Panc1 (cell line): Measurements from ENCODE around the gene RABGAP1L. TPM values are rescaled to one million over a fixed set of nuclear protein-coding genes. Genes with fewer than 3 reads are reported as not detected.

Experiments used
- ATAC-seq: fragments of 200-7000 bp; cut with Tn5 transposase; 2 replicates; pipeline ENCODE4 v1.9.1; 2020; ENCODE audit warnings: mild to moderate bottlenecking, moderate library complexity
- BruUV-seq: library from RNA; stranded (reverse); fragments of 400-500 nt; replicated peaks from 2 replicates; lab custom pipeline; 2021; lab: Mats Ljungman, UMichigan
- CTCF ChIA-PET: fragments of 300-600 bp; sonication (Branson Sonifier 250); formaldehyde crosslinking; loops from one replicate; lab custom pipeline; 2022; ENCODE audit warnings: antibody characterized with exemption; lab: Charles Lee
- POLR2A ChIA-PET: fragments of 300-600 bp; sonication (Branson Sonifier 250); formaldehyde crosslinking; loops from one replicate; lab custom pipeline; 2022; ENCODE audit warnings: antibody characterized with exemption; lab: Charles Lee
- DNase-seq: peaks from one replicate; pipeline ENCODE4 v3.0.0-alpha.2; 2010; ENCODE audit warnings: low read depth, low spot score
- H3K27ac ChIP-seq: 2 replicates; pipeline ENCODE4 v1.5.1; 2011; ENCODE audit warnings: mild to moderate bottlenecking, low read length, inconsistent platforms
- H3K27me3 ChIP-seq: fragments of 200-500 bp; sonication (Bioruptor generic); 2 replicates; pipeline ENCODE4 v1.6.0; 2014; ENCODE audit warnings: low read length, inconsistent platforms; ENCODE audit not compliant: control insufficient read depth, insufficient read depth
- H3K36me3 ChIP-seq: fragments of 200-500 bp; sonication (Bioruptor generic); 2 replicates; pipeline ENCODE4 v1.5.1; 2014; ENCODE audit warnings: inconsistent platforms, mild to moderate bottlenecking, low read length, moderate library complexity; ENCODE audit not compliant: control insufficient read depth, insufficient read depth
- H3K4me1 ChIP-seq: 2 replicates; pipeline ENCODE4 v1.5.1; 2011; ENCODE audit warnings: inconsistent platforms, mild to moderate bottlenecking, low read length, moderate library complexity; ENCODE audit not compliant: control insufficient read depth, insufficient read depth
- H3K4me3 ChIP-seq, 2 experiments: 2 replicates each; pipeline ENCODE4 v1.5.1; 2011 to 2012; ENCODE audit warnings: low read depth in 2 of 2, low read length in 2 of 2, mild to moderate bottlenecking in 2 of 2, inconsistent platforms in 1 of 2, moderate library complexity in 1 of 2
- H3K9me3 ChIP-seq: fragments of 200-500 bp; sonication (Bioruptor generic); 2 replicates; pipeline ENCODE4 v1.5.1; 2014; ENCODE audit warnings: low read depth, mild to moderate bottlenecking, inconsistent platforms, low read length, moderate library complexity; ENCODE audit not compliant: control insufficient read depth, insufficient read depth
- CTCF ChIP-seq: fragments of 450-650 bp; IDR thresholded peaks from 2 replicates; pipeline ENCODE4 v1.5.1; 2017; ENCODE audit warnings: mild to moderate bottlenecking
- POLR2AphosphoS5 ChIP-seq: IDR thresholded peaks from 2 replicates; pipeline ENCODE4 v1.6.1; 2012; ENCODE audit warnings: mild to moderate bottlenecking, low read depth, low read length, moderate library complexity
- SIN3A ChIP-seq: IDR thresholded peaks from 2 replicates; pipeline ENCODE4 v1.6.1; 2012; ENCODE audit warnings: low read depth, mild to moderate bottlenecking, low read length, moderate library complexity, borderline replicate concordance; ENCODE audit not compliant: insufficient read depth
- TCF7L2 ChIP-seq: IDR thresholded peaks from 2 replicates; pipeline ENCODE4 v1.6.1; 2011; ENCODE audit warnings: mild to moderate bottlenecking, low read depth, low read length, inconsistent platforms
- in situ Hi-C: cut with HindIII; loops from 2 replicates; pipeline ENCODE4 v1.10.0; 2016; ENCODE audit warnings: low sequenced_read_pairs, low pct_unique_long_range_greater_than_20kb
- intact Hi-C: fragments of 100-400 bp; cut with micrococcal nuclease; formaldehyde crosslinking; loops from one replicate; pipeline ENCODE4 v1.10.0; 2022; ENCODE audit not compliant: unreplicated experiment
- total RNA-seq: library from RNA; stranded (reverse); gene quantifications from one replicate; pipeline ENCODE4 v1.2.1, GENCODE V29; 2021; ENCODE audit not compliant: unreplicated experiment
- TF ChIP-seq, protein P1 (sequence below), 2 experiments: IDR thresholded peaks; 2 replicates each; pipeline ENCODE4 v1.6.1; 2011 to 2012; ENCODE audit warnings: low read depth in 2 of 2, control low read depth in 1 of 2, low read length in 1 of 2, mild to moderate bottlenecking in 1 of 2, moderate library complexity in 1 of 2; ENCODE audit not compliant: insufficient read depth in 1 of 2

Gene RABGAP1L
- total RNA-seq, 1 experiment from 2014 or later, result 37.0 TPM

GRCh38 chr1:174657411-174657810, 498.1 kb downstream of the RABGAP1L start:
- ChIA-PET POLR2A (no interaction called here), CTCF (no interaction called here)
- no TSS peak for BruUV-seq
- no peaks in the 10 kb centered on the region for H3K36me3 ChIP-seq
- no peak overlapping the region for H3K4me3 ChIP-seq
- intact Hi-C loops (no loop called here), in situ Hi-C loops (no loop called here)
- H3K27ac ChIP-seq, result no peak overlapping the region
- DNase-seq (no peak), ATAC-seq (no peak)
- H3K9me3 ChIP-seq, result no peaks in the 10 kb centered on the region
- TF ChIP-seq TCF7L2, result no peak
- no peak for TF ChIP-seq SIN3A
- no peak for TF ChIP-seq CTCF
- TF ChIP-seq, protein P1, sequence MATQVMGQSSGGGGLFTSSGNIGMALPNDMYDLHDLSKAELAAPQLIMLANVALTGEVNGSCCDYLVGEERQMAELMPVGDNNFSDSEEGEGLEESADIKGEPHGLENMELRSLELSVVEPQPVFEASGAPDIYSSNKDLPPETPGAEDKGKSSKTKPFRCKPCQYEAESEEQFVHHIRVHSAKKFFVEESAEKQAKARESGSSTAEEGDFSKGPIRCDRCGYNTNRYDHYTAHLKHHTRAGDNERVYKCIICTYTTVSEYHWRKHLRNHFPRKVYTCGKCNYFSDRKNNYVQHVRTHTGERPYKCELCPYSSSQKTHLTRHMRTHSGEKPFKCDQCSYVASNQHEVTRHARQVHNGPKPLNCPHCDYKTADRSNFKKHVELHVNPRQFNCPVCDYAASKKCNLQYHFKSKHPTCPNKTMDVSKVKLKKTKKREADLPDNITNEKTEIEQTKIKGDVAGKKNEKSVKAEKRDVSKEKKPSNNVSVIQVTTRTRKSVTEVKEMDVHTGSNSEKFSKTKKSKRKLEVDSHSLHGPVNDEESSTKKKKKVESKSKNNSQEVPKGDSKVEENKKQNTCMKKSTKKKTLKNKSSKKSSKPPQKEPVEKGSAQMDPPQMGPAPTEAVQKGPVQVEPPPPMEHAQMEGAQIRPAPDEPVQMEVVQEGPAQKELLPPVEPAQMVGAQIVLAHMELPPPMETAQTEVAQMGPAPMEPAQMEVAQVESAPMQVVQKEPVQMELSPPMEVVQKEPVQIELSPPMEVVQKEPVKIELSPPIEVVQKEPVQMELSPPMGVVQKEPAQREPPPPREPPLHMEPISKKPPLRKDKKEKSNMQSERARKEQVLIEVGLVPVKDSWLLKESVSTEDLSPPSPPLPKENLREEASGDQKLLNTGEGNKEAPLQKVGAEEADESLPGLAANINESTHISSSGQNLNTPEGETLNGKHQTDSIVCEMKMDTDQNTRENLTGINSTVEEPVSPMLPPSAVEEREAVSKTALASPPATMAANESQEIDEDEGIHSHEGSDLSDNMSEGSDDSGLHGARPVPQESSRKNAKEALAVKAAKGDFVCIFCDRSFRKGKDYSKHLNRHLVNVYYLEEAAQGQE (IDR thresholded peaks at IDR 0.05; ENCODE audit: insufficient read depth in 1 of 2, low read depth in 2 of 2, low read length in 1 of 2), result no peak
- no peak for TF ChIP-seq POLR2AphosphoS5
- no peaks in the 10 kb centered on the region for H3K27me3 ChIP-seq
- H3K4me1 ChIP-seq, result no peaks in the 10 kb centered on the region

DNA sequence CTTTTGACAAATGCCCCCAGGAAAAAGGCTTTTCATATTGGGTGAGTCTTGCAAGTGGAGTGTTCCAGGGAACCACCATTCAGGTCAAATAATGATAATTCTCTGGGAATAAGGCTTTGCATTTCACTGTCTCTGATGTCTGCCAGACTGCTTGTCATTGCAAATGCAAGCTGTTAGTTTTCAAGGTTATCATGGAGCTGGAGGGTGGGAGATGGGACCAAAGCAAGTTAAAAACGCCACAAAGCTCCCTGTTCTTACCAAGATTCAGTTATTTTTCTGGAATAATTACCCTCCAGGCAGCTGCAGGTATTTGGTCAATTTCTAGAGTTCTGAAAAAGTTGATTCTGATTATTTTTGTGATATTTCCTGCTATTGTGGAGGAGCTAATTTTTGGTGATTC, 498.6 kb downstream of the RABGAP1L start:
- no peak for ATAC-seq
- Histone ChIP-seq H3K4me3 (no peak overlapping the region), H3K27me3 (no peaks in the 10 kb centered on the region), H3K36me3 (no peaks in the 10 kb centered on the region), H3K27ac (no peak overlapping the region), H3K4me1 (no peaks in the 10 kb centered on the region), H3K9me3 (no peaks in the 10 kb centered on the region)
- BruUV-seq, result no TSS peak
- DNase-seq, result no peak
- in situ Hi-C loops (no loop called here), intact Hi-C loops (no loop called here)
- TF ChIP-seq, protein P1 (IDR thresholded peaks at IDR 0.05; ENCODE audit: insufficient read depth in 1 of 2, low read depth in 2 of 2, low read length in 1 of 2), result no peak
- TF ChIP-seq POLR2AphosphoS5 (no peak), CTCF (no peak), SIN3A (no peak), TCF7L2 (no peak)
- POLR2A ChIA-PET, result no interaction called here
- CTCF ChIA-PET, result no interaction called here
